DMS53 treated with DMSO at 0.1 percent for 48 hours (cell line): ENCODE results near the gene ETS2.

Experiments used
- DNase-seq: peaks from one replicate; lab custom pipeline; 2025; ENCODE audit not compliant: unreplicated experiment; lab: John Stamatoyannopoulos, UW

The ETS2 gene

DNA sequence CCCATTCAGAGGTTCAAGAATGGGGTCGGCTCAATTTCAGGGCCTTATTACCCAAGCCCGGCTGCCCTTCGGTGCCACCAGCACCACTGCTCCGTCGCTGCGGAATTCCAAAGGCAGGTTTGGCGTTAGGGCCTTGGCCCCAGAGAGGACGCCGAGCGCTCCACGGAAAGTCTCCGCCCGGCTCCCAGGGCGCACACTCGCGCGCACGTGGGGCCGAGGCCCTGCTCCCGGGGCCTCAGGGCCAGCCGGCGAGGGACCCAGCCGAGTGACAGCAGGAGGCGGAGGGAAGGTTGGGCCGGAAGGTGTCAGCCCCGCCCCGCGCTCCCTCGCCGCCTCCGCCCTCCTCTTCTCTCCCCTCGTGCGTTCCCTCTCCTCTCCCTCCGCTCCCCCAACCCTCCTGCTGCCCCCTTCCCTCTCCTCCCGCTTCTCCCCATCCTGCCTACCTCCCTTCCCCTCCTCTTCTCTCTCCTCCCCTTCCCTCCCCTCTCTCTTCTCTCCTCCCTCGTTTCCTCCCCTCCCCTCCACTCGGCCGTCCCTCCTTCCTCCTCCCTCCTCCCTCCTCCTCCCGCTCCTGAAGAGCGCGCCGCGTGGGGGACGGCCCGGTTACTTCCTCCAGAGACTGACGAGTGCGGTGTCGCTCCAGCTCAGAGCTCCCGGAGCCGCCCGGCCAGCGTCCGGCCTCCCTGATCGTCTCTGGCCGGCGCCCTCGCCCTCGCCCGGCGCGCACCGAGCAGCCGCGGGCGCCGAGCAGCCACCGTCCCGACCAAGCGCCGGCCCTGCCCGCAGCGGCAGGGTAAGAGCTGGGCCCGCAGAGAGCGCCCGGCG lies at the start of gene ETS2:
TSS of gene ETS2 (plus strand) at position 602 of the 825 bp plus-strand sequence. CDS start 4,106 bp downstream, outside the sequence.
- peak; percentile 76 for DNase-seq

GRCh38 chr21:38756746-38757145 lies 49.0 kb upstream of the ETS2 start:
- no peak for DNase-seq

GRCh38 chr21:38758501-38759214 lies 47.1 kb upstream of the ETS2 start:
- DNase-seq, result no peak

DNA sequence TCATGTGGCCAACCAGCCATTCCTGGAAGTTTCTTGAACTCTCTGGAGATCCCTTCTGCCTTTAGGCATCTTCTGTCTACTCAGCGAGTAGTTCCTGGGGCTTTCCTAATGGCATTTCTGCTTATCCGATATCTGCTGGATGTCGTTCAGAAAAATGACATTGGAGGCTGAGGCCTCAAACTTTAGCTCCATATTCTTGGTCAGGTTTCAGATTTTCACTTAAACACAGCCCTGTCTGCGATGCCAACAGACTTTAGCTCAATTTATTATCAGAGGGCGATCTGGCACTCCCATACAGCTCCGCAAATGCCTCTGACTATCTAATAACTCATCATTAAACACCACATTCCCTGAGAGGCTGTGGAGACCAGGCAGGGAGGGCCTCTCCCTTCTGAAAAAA lies 46.3 kb upstream of the ETS2 start:
- no peak for DNase-seq

DNA sequence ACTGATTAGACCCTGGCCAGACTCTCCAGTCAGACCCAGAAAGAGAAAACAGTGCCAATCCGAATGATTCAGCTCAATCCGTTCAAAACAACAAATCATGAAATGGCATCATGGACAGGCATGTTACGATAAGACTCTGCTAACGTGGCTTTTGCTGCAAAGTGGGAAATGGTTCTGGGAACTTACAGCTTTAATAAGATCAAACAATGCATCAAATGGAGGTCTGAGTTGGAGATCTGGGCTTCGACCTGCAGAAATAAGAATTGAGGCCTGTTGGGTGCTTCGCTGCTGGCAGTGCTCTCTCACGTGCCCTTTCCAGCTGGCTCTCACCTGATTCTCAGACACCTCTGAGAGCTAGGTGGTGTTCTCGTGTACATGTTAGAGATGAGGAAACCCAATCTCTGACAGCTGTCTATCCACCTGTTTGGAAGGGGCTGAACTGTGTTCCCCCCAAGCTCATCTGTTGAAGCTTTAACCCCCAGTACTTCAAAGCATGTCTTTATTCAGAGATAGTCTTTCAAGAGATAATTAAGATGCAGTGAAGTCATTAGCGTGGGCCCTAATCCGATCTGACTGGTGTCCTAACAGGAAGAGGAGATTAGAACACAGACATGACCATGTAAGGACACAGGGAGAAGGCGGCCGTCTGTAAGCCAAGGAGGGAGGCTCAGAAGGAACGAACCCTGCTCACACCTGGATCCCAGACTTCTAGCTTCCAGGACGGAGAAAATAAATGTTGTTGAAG lies 45.5 kb upstream of the ETS2 start:
- DNase-seq, result no peak

- DNase-seq, result no peak
These were observed 45.0 kb upstream of the ETS2 start for GRCh38 chr21:38760762-38761155.

DNA sequence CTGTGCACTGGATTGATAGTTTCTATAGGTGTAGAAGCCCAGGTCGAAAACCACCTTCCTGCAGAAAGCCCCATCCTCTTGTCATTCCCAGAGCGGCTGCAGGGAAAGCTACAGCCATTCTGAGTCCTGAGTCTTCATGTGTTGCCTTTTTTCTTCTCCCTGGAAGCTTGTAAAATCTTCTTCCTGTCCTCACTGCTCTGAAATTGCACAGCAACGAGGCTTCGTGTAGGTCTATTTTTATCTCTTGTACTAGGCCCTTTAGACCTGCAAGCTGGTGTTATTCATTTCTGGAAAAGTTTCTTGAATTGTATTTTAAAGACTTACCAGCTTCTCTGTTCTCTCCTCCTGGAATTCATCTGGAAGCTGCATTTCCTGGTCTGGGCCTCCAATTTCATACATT lies 44.2 kb upstream of the ETS2 start:
- no peak for DNase-seq

GRCh38 chr21:38765056-38765455 lies 40.7 kb upstream of the ETS2 start:
- DNase-seq, result no peak

GRCh38 chr21:38766987-38767722 lies 38.6 kb upstream of the ETS2 start:
- peak; percentile 72 for DNase-seq

- DNase-seq, result peak; percentile 55
These were observed 37.2 kb upstream of the ETS2 start for GRCh38 chr21:38768471-38769063.

- peak; percentile 28 for DNase-seq
These were observed 36.4 kb upstream of the ETS2 start for GRCh38 chr21:38769191-38769780.

DNA sequence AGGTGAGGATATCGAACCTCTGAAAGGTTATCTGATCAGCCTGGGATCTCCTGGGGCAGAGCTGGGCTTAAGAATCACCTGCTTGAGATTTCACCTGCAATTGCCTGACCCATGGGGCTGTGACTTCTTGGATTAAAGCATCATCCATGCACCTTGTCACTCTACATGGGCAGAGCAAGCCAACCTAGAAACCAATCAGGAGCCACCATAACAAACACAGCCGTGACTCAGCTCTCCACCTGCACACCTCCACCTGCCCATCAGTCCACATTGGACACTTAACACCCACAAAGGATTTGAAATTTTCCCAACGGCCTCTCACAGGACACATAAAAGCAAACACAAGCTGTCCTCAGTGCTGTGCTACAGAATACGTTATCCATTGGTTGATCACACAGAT lies 35.1 kb upstream of the ETS2 start:
- DNase-seq, result peak; percentile 94

DNA sequence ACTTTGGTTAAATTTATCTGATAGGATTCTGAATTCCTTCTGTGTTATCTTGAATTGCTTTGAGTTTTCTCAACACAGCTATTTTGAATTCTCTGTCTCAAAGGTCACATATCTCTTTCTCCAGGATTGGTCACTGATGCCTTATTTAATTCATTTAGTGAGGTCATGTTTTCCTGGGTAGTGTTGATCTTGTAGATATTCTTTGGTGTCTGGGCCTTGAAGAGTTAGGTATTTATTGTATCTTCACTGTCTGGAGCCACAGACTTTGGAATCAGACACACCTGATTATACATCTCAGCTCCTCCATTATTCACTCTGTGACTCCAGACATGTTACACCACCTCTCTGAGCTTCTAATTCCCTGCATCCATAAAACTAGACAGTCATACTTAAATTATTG lies 34.2 kb upstream of the ETS2 start:
- DNase-seq, result no peak

DNA sequence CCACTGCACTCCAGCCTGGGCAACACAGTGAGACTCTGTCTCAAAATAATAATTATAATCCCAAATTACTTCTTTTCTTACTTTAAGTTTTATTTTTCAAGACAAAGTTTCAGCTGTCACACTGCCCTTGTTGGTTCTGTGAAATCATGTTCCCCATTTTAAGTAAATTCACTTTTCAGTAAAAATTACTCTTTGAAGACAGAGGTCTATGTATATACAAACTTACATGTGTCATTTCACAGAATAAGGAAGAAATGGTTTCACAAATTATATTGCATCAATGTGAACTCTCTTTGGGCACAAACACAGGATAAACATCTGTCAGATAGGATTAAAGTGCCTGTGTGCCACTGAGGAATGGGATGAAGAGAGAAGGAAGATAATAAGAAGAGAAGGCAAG lies 33.1 kb upstream of the ETS2 start:
- no peak for DNase-seq

DNA sequence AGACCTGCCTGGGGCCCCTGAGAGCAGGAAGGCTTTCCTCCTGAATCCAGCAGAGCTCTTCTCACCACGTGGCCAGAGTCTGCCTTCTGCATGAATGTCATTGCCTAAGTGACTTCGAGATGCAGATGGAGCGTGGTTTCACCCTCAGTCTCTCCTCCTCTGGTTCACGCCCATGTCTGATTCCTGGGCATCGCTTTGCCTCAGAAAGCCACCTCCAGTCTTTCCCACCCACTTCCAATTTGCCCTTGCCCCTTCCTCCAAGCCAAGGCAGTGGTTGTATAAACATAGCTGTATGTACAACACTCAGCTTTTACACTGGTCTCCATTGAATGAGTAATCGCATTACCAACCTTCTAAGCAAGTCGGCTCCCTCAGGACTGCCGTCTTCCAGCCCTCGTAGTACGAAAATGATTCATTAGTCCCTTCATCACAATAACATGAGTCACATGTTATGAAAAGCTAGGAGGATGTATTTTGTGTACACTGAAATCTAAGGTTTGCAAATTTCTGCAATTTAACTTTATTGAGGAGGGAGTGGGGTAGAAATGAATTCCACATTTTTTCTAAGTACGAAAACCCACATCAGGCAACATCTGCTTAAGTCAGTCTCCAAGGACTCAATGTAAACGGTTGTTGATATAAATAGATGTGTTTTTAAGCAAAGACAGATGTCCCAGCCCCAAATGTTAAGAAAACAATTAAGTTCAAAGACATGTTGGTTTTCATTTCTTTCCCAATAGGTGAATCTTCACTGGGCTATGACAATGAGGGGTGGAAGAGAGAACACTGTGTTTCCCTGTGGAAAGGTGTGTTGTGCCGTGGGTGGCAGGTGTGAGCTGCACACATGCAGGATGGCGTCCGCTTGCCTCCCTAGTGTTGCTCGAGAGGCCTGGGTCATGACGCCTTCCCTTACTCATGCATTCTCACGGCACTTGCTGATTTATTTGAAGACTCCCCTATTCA lies 32.3 kb upstream of the ETS2 start:
- DNase-seq, result no peak

- no peak for DNase-seq
These were observed 31.6 kb upstream of the ETS2 start for GRCh38 chr21:38774152-38774551.

- DNase-seq, result no peak
These were observed 31.0 kb upstream of the ETS2 start for GRCh38 chr21:38774586-38775285.

GRCh38 chr21:38775733-38776132 lies 30.0 kb upstream of the ETS2 start:
- DNase-seq, result no peak

DNA sequence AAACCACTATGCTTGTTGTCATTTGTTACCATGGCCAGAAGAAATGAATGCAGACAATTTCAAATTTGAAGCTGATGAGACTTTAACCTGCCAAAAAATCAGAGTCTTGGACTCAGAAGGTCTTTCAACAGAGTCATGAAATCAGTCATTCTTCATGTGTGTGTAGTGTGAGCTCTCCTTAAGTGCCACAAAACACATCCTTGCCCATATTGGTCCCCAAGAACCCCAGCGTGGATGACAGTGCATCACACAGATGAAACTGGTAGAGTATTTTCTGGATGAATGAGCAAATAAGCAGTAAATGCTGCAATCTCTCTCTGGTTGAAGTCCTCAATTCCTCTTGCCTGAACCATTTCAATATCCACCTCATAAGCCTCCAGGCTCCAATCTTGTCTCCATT lies 28.7 kb upstream of the ETS2 start:
- DNase-seq, result no peak
